HG03066 (cell line): Measurements from ENCODE around the gene LPIN1.
"Not testable (repeated sequence)": the region's sequence is repeated elsewhere in the genome, so short reads cannot be mapped to it uniquely, and the experiment has no call there.

Source experiments
- ATAC-seq: cut with Tn5 transposase; IDR thresholded peaks from one replicate; pipeline ENCODE4 v1.9.1; 2021; ENCODE audit warnings: low read depth; ENCODE audit not compliant: unreplicated experiment

The LPIN1 gene

GRCh38 chr2:11859975-11860374 lies 113.5 kb downstream of the LPIN1 start:
- ATAC-seq = not testable (repeated sequence)

- ATAC-seq = no peak
Observed at GRCh38 chr2:11861044-11861443, 114.6 kb downstream of the LPIN1 start.

DNA sequence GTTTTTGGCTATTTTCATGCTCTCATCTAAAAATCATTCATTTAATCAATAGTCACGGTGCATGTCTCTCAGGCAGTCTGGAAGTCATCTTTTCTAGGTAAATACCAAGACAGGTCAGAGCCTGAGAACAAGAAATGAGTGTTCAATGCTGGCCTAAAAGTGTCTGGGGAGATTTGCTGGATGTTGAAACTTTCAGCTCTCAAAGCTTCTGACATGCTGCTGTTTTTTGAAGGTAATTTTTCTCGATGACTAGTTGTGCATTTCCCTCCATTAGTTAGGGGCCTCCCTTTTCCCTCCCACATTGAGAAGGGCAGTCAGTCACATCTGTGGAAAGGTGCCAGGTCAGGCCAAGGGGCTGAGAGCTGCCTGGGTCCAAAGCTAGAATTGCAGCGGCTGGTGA lies 115.6 kb downstream of the LPIN1 start:
- ATAC-seq = no peak

DNA sequence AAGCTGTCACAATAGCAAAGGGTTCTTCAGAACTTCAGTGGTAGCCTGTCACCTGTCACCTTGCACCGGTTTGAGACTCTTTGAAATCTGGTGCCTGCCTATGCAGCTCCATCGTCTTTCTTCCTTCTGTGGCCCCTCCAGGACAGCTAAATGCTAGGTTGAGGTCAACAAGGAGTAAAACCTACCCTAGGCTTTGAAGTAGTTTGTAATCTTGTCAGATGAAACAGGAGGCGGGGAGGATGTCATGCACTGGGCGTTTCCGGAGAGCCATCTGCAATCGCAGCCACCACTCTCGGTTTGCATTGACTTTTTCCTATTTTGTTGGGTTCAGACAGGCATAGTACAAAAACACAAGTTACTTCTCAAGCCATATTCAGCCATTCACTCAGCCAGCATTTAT lies 116.7 kb downstream of the LPIN1 start:
- ATAC-seq = peak; percentile 24

DNA sequence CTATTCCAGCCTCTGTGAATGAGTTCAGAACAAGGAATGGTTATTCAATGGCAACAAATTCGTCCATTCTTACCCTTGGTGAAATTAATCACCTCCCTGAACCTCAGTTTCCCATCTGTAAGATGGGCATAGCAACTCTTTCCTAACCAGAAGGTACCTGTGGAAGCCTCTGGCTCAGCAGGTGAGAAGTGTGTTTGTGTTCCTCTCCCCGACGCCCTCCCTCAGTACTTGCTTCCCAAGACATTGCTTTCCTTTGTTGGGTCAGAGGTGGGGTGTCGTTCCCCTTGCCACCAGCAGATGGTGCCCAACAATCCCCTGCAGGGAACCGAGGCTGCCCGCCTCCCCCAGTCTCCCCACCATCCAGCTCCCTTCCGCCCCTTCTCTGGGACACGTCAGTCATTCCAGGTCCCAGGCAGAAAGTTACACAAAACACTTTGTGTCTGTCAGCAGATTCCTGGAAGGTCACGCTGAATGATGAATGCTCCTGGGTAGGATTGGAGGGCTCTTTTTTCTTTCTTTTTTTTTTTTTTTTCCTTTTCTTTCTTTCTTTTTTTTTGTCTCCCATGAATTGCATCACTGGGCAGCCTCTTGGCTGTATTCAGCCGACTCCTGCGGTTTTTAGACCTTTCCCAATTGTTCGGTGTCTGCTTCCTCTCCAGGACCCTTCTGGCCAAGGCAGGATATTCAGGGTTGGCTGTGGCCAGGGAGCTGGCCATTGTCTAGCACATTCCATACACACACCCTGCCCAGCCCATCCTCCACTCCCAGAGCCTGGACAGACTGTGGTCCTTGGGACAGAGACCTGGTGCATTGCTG lies 117.3 kb downstream of the LPIN1 start:
- ATAC-seq = no peak

- ATAC-seq = no peak
Observed at GRCh38 chr2:11864724-11865123, 118.3 kb downstream of the LPIN1 start.

- no peak for ATAC-seq
Observed at GRCh38 chr2:11865378-11865777, 118.9 kb downstream of the LPIN1 start.

- ATAC-seq = no peak
Observed at GRCh38 chr2:11865805-11866204, 119.4 kb downstream of the LPIN1 start.

DNA sequence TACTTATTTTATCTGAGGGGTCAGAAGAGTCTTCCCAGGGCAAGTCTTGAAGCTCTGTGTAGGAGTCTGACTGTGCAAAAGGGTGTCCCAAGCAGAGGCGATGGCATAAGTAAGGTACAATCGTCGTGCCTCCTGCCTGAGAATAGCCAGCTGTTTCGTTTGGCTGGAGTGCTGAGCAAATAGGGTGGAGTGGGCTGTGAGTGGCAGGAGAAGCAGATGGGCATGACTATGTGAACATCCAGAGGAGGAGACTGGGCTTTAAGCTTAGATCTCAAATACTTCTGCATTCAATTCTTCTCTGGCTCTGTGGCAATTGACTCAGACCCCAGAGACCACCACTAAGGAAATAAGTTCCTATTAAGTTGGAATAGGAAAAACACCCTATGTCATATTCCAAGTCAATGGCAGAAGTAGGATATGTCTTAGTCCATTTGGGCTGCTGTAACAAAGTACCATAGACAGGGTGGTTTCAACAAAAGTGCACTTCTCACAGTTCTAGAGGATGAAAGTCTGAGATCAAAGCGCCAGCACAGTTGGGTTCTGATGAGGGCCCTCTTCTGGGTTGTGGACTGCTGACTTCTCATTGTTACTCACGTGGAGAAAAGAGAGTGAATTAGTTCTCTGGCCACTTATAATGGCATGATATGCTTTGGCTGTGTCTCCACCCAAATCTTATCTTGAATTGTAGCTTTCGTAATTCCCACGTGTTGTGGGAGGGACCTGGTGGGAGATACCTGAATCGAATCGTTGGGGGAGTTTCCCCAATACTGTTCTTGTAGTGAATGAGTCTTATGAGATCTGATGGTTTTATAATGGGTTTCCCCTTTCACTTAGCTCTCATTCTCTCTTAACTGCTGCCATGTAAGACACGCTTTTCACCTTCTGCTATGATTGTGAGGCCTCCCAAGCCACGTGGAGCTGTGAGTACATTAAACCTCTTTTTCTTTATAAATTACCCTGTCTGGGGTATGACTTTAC lies 120.2 kb downstream of the LPIN1 start:
- peak; percentile 30 for ATAC-seq

GRCh38 chr2:11867926-11868325 lies 121.5 kb downstream of the LPIN1 start:
- no peak for ATAC-seq

DNA sequence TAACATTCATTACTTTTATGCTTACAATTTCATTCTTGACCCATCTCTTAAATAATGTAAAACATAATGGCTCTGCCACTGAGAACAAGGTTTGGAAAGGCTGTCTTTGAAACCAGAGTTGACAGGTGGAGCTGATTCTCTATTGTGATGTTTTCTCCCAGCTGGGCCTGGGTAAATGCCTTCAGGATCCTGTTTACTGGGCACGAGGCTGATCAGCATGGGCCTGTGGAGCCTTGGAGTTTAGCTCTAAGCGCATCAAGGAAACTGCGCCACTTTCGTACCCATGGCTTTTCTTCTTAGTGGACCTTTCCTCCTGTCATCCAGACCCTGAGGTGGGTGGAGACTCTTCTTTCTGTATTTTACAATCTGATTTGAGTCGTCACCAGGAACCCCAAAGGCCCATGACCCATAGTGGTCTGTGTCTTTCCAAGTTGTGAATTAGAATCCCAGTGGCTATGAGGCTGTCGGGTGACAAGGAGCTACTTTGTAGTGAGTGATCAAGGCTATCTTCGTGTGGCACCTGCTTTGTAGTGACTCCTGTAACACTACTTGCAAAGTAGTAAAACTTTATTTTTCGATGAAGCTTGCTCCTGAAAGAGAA lies 123.1 kb downstream of the LPIN1 start:
- no peak for ATAC-seq

DNA sequence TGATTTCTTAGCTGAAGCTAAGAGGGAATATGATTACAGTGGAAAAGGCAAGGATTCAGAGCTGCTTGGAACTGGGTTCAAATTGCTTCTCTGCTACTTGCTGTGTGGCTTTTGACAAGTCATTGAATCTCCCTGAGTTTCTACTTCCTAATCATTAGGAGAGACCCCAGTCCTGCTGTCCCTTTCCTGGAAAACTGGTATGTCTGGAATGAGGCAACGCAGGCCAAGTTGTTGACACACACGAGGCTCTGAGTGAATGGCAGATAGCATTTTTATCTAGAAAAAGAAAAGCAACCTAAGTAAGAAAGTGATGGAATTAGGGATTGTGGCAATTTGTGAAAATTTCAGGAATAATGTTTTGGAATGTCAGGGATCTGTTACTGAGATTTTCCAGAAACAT lies 123.6 kb downstream of the LPIN1 start:
- no peak for ATAC-seq

GRCh38 chr2:11870584-11870983 lies 124.2 kb downstream of the LPIN1 start:
- no peak for ATAC-seq

DNA sequence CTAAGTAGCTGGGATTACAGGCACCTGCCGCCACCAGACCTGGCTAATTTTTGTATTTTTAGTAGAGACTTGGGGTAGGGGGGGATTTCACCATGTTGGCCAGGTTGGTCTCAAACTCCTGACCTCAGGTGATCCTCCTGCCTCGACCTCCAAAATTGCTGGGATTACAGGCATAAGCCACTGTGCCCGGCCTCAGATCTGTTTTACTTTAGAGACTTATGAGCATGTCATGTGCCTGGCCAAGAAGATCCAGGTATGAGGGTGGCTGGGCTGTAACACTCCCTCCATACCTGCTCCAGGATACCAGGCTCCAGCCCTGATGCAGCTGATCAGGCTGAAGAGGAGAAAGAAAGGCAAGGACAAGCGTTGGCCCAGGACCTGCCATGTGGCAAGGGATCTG lies 125.0 kb downstream of the LPIN1 start:
- no peak for ATAC-seq

DNA sequence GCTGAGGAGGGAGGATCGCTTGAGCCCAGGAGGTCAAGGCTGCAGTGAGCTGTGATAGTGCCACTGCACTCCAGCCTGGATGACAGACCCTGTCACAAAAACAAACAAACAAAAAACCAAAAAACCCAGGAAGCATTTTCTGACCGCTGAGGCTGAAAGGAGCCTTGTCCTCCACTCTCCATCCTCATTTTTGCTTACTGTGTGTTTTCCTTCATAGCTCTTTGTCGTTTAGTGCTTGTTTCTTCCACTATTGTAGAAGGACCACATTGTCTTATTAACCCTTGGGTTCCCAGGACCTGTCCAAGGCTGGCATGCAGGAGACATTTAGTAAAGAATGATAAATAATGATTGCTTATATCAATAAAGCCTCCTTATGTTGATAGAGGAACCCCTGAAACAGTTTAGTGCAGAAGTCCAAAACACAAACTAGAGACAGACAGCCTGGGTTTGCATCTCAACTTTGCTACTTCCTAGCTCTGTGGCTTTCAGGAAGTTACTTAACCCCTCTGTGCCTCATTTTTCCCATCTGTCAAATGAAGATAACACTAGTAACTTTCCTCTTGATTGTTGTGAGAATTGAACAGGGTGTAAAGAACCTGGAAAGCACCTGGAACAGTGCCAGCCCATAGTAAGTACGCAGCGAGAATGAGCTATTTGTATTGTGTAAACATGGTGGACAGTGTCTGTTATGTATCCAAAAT lies 126.0 kb downstream of the LPIN1 start:
- no peak for ATAC-seq

DNA sequence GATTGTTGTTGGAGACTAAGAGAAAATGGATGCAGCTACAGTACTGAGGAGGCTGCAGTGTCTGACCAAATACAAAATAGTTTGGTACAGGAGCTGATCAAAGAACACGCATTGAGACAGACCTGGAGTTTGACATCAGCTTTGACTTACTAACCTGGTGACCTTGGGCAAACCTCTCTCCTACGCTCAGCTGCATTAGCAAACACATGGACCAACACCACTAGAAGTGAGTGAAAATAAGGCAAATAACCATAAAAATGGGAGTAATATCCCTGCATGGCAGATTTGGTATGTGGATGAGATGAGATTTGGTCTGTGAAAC lies 126.5 kb downstream of the LPIN1 start:
- ATAC-seq = no peak

DNA sequence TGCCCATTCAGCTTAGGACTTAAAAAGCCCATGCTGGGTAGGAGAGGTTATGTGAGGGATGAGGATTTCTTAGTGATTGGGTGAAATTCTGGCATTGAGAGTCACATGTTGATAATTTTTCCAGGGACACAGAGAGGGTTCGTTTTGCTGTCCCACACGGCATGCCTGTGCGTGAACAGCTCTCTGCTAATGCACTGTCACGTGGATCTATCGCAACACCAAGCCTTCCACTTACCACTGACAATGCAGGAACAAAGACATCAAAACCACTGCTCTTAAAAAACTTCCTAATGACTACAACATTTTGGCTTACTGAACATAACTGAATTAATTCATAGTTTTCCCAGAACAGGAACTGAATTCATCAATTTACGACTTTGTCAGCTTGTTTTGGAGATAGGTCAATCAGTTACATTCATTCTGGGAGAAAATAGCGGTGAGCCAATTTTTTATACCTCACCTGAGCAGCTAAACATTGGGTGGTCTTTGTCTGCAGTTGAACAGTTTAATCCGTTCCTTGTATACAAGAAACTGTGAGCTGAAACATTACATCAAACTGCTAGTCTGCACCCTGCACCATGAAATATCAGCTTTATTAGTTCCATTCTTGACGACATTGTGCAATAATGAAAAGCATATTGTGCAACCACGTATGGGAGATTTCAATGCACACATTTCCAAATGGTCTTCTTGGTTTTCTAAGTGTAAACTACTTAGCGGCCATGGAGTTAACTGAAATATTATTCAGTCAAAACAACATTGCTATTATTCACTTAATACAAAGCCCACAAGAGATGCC lies 127.1 kb downstream of the LPIN1 start:
- no peak for ATAC-seq

DNA sequence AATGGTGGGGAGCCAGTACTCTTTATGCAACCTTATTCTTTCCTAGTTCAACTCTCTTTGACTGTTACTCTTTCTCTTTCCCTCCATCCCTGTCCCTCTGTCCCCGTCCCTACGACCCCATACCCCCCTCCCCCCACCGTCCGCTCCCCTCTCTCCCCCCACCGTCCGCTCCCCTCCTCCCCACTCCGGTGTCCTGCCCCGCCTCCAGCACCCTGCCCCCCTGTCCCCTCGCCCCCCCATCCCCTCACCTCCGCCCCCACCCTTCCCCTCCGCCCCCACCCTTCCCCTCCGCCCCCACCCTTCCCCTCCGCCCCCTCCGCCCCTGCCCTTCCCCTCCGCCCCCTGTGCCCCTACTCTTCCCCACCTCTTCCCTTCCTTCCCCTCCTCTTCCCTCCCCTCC lies 128.4 kb downstream of the LPIN1 start:
- ATAC-seq = no peak

DNA sequence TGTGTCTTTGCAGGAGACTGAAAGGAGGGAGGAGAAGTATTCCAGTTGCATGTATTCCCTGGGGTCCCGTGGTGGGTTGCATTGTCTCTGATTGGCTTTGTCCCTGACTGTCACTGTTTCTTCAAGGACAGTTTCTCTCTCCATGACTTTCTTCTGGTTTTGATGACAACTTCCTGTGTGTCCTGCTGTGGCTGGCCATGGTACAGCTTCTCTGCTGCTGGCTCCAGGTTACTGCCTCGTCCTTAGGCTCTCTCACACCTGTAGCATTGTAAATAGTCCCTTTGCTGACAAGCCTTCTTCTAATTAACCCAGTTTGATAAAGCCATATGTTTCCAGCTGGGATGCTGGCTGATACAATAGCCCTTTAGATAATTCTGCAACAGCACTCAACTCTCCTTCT lies 129.0 kb downstream of the LPIN1 start:
- no peak for ATAC-seq

DNA sequence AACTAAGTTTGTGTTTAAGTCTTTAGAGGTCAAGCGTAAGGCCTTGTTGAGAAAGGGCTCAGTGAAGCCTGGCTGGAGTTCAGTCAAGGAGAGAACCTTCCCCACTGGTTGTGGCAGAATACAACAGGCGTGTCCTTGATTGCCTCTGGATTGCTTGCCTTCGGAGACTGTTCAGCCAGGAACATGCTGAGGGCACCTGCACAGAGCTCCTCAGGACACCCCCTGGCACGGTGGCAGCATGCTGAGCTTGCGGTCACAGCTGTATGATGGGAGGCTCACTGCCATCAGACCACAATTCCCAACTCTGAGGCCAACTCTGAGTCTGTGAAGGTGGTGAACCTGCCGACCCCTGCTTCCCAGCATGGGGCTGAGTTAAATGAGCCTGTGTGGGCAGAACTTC lies 130.0 kb downstream of the LPIN1 start:
- ATAC-seq = no peak
